Activated B cell treated with CpG ODN at 0.5 μM for 24 hours (primary cell): ENCODE results near the gene LDLR. TPM values are rescaled to one million over a fixed set of nuclear protein-coding genes. Genes with fewer than 3 reads are reported as not detected.

Experiments used
- ATAC-seq: fragments of 200-7000 bp; cut with Tn5 transposase; one replicate; pipeline ENCODE4 v1.10.0; 2021; ENCODE audit warnings: low read depth, mild to moderate bottlenecking, moderate library complexity
- CTCF ChIA-PET: fragments of 350-600 bp; sonication (Branson Sonifier 250); formaldehyde crosslinking; loops from one replicate; lab custom pipeline; 2021; ENCODE audit warnings: antibody characterized with exemption; lab: Charles Lee
- POLR2A ChIA-PET: fragments of 350-600 bp; sonication (Branson Sonifier 250); formaldehyde crosslinking; loops from one replicate; lab custom pipeline; 2021; ENCODE audit warnings: antibody characterized with exemption; lab: Charles Lee
- DNase-seq: peaks from one replicate; pipeline ENCODE4 v3.0.0; 2022
- H3K27ac Mint-ChIP-seq: one replicate; pipeline ENCODE4 v1.8.0; 2020; ENCODE audit warnings: mixed read lengths
- H3K27me3 Mint-ChIP-seq: one replicate; pipeline ENCODE4 v1.8.0; 2021; ENCODE audit warnings: mixed read lengths
- H3K36me3 Mint-ChIP-seq: one replicate; pipeline ENCODE4 v1.8.0; 2021; ENCODE audit warnings: low read depth, mixed read lengths
- H3K4me1 Mint-ChIP-seq: one replicate; pipeline ENCODE4 v1.8.0; 2021; ENCODE audit warnings: mixed read lengths
- H3K4me3 Mint-ChIP-seq: one replicate; pipeline ENCODE4 v1.8.0; 2020; ENCODE audit warnings: mild to moderate bottlenecking, mixed read lengths
- H3K9me3 Mint-ChIP-seq: one replicate; pipeline ENCODE4 v1.8.0; 2020; ENCODE audit warnings: mixed read lengths
- CTCF ChIP-seq: fragments of 200-600 bp; IDR thresholded peaks from one replicate; pipeline ENCODE4 v1.8.0; 2022; ENCODE audit warnings: antibody characterized with exemption, mild to moderate bottlenecking
- intact Hi-C: fragments of 100-400 bp; cut with micrococcal nuclease; formaldehyde crosslinking; loops from one replicate; pipeline ENCODE4 v1.15.1; 2024
- total RNA-seq: library from RNA; stranded (reverse); gene quantifications from 2 replicates; pipeline ENCODE4 v1.2.3, GENCODE V29; 2022

LDLR gene
- total RNA-seq, 1 donor from 2014 or later = 20.9 TPM

GRCh38 chr19:11141937-11142527 lies 52.8 kb downstream of the LDLR start:
- Mint-ChIP-seq H3K27me3 (peaks cover 18% of the 10 kb centered on the region), H3K27ac (no peak overlapping the region), H3K36me3 (no peaks in the 10 kb centered on the region), H3K4me1 (peaks cover 12% of the 10 kb centered on the region), H3K9me3 (no peaks in the 10 kb centered on the region), H3K4me3 (no peak overlapping the region)
- no peak for ATAC-seq
- TF ChIP-seq CTCF = no peak
- POLR2A ChIA-PET = no interaction called here
- no peak for DNase-seq
- CTCF ChIA-PET = interaction anchor here (1.6 kb wide), 1 partner anchor 72 kb away, joined by 5 read pairs; no protein-coding TSS in a partner anchor
- intact Hi-C loops = no loop called here

GRCh38 chr19:11142528-11143171 lies 53.4 kb downstream of the LDLR start:
- H3K36me3 Mint-ChIP-seq = no peaks in the 10 kb centered on the region
- H3K4me1 Mint-ChIP-seq = peaks cover 10% of the 10 kb centered on the region
- intact Hi-C loops = no loop called here
- no peak for ATAC-seq
- no peak overlapping the region for H3K27ac Mint-ChIP-seq
- DNase-seq = no peak
- POLR2A ChIA-PET = no interaction called here
- H3K9me3 Mint-ChIP-seq = no peaks in the 10 kb centered on the region
- H3K27me3 Mint-ChIP-seq = peaks cover 14% of the 10 kb centered on the region
- no peak overlapping the region for H3K4me3 Mint-ChIP-seq
- CTCF ChIA-PET = interaction anchor here (1.6 kb wide), 1 partner anchor 71 kb away, joined by 5 read pairs; no protein-coding TSS in a partner anchor
- TF ChIP-seq CTCF = no peak

GRCh38 chr19:11145536-11145924 lies 56.3 kb downstream of the LDLR start:
- TF ChIP-seq CTCF = no peak
- ATAC-seq (no peak), DNase-seq (no peak)
- POLR2A ChIA-PET = no interaction called here
- CTCF ChIA-PET = interaction anchor here (0.8 kb wide), 1 partner anchor 19 kb away, joined by 3 read pairs; no protein-coding TSS in a partner anchor
- Mint-ChIP-seq H3K9me3 (no peaks in the 10 kb centered on the region), H3K36me3 (no peaks in the 10 kb centered on the region), H3K4me1 (peaks cover 4% of the 10 kb centered on the region), H3K4me3 (no peak overlapping the region), H3K27me3 (peaks cover 2% of the 10 kb centered on the region), H3K27ac (no peak overlapping the region)
- intact Hi-C loops = no loop called here

GRCh38 chr19:11148001-11148400 lies 58.7 kb downstream of the LDLR start:
- Mint-ChIP-seq H3K9me3 (no peaks in the 10 kb centered on the region), H3K4me3 (no peak overlapping the region), H3K36me3 (no peaks in the 10 kb centered on the region), H3K4me1 (peaks cover 4% of the 10 kb centered on the region), H3K27ac (no peak overlapping the region), H3K27me3 (no peaks in the 10 kb centered on the region)
- DNase-seq (no peak), ATAC-seq (no peak)
- intact Hi-C loops = no loop called here
- ChIA-PET POLR2A (no interaction called here), CTCF (no interaction called here)
- no peak for TF ChIP-seq CTCF

GRCh38 chr19:11151181-11151580 lies 61.9 kb downstream of the LDLR start:
- no peaks in the 10 kb centered on the region for H3K27me3 Mint-ChIP-seq
- no peak for ATAC-seq
- ChIA-PET POLR2A (interaction anchor here (0.6 to 0.7 kb wide), 2 partner anchors 13 to 189 kb away, joined by 3 to 4 read pairs; no protein-coding TSS in a partner anchor), CTCF (no interaction called here)
- intact Hi-C loops = no loop called here
- H3K27ac Mint-ChIP-seq = no peak overlapping the region
- no peak for DNase-seq
- no peak overlapping the region for H3K4me3 Mint-ChIP-seq
- H3K4me1 Mint-ChIP-seq = peaks cover 11% of the 10 kb centered on the region
- no peak for TF ChIP-seq CTCF
- no peaks in the 10 kb centered on the region for H3K9me3 Mint-ChIP-seq
- H3K36me3 Mint-ChIP-seq = no peaks in the 10 kb centered on the region
